Measurements from ENCODE around the gene MAD2L1.
A peak's percentile ranks its signal among the peaks of the same experiment; 100 is the strongest.

Gene MAD2L1

DNA sequence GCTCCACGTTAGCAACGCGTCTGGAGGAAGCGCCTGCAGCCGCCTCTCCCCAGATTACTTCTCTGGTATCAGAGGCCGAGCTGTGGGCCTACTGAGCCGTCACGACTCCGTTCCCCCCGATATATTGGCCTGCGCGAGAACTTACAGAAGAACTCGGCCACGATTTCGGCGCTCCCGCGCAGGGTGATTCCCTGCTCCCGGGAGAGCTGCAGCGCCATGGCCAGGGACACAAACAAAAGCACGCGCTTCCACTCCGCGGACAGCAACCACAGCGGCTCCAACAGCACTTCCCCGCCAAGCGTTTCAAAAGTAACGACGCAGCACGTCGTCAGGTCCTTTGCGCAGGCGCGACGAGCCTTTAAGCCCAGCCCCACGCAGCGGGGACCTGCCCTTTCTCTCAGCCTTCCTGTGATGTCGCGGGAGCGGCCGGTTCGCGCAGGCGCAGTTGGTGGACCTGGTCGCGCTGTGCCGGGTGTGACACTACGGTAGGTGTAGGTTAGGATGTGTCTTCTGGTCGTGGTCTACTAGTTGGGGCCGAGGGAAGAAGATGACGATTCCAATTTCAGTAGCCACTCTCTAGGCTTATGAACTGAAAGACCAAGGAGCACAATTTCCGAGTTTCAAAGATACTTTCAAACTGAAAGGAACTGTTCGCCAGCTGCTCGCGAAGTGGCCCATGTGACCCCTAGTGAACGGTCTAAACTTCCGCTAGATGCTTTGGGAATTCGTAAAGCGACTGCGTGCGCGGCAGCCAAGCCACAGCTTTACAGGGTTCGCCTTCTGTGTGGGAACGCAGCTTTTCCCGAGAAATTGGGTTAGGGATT lies at the start of gene MAD2L1:
Gene MAD2L1, minus strand, starts transcription at position 332 of the 824 bp plus-strand sequence. Its CDS starts 114 bp downstream, at position 218.
- TF ChIP-seq GATA3 (IDR thresholded peaks at IDR 0.05; ENCODE audit: low read depth, low read length) (no peak), GATA2 (IDR thresholded peaks at IDR 0.05; ENCODE audit: low read depth, low read length) (no peak)

DNA sequence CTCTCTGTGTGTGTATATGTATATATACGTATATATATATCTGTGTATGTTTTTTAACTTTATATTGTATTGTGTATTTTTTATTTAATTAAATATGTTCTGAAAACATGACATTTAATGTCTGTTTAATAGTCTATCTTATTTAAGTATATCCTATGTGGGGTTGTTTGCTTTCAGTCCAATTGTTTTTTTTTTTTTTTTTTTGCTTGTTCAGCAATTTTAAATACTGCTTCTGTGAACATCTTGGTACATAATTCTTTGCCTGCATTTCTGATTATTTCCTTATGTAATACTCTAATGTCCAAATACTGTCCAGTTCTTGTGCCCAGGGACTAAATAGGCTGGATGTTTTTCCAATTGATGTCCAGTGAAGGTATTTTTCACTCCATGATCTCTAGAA lies 45.1 kb upstream of the MAD2L1 start:
- TF ChIP-seq GATA3 (IDR thresholded peaks at IDR 0.05; ENCODE audit: low read depth, low read length) (no peak), GATA2 (IDR thresholded peaks at IDR 0.05; ENCODE audit: low read depth, low read length) (no peak)

DNA sequence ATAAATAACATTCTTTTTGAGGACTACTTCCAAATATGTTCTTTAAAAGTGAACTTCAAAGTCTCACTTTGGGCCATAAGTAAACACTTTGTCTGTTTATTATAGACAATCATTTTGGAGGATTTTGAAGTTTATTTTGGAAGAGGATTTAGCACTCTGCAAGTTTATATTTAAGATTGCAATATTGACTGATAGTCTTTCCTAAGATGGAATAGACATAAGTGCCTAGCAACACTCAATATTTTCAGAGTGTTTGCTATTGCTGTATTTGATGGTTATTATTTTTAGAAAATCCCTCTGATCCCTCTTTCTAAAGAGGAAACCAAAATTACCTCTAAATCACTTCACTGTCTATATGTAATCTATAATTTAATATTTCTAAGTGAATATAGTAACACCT lies 42.8 kb upstream of the MAD2L1 start:
- no peak for TF ChIP-seq GATA3 (IDR thresholded peaks at IDR 0.05; ENCODE audit: low read depth, low read length)
- TF ChIP-seq GATA2 (IDR thresholded peaks at IDR 0.05; ENCODE audit: low read depth, low read length), result no peak

DNA sequence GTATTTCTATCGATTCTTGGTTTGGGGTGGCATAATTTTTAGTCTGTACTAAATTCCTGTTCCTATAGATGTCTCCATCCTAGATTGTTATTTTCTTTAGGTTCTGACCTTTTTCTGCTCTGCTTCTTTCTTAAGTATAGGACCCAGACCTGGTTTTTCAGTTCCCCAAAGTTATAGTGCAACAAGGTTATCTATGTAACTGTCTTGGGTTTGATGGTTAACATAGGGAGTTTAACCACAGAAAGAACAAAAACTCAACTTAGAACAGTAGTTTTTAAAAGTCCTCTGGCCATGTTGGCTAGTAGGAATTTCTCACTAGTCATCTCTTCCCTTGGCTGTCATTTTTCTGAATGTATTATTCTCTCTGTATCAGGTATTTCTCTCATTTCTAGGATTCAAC lies 38.8 kb upstream of the MAD2L1 start:
- no peak for TF ChIP-seq GATA2 (IDR thresholded peaks at IDR 0.05; ENCODE audit: low read depth, low read length)
- TF ChIP-seq GATA3 (IDR thresholded peaks at IDR 0.05; ENCODE audit: low read depth, low read length), result no peak

DNA sequence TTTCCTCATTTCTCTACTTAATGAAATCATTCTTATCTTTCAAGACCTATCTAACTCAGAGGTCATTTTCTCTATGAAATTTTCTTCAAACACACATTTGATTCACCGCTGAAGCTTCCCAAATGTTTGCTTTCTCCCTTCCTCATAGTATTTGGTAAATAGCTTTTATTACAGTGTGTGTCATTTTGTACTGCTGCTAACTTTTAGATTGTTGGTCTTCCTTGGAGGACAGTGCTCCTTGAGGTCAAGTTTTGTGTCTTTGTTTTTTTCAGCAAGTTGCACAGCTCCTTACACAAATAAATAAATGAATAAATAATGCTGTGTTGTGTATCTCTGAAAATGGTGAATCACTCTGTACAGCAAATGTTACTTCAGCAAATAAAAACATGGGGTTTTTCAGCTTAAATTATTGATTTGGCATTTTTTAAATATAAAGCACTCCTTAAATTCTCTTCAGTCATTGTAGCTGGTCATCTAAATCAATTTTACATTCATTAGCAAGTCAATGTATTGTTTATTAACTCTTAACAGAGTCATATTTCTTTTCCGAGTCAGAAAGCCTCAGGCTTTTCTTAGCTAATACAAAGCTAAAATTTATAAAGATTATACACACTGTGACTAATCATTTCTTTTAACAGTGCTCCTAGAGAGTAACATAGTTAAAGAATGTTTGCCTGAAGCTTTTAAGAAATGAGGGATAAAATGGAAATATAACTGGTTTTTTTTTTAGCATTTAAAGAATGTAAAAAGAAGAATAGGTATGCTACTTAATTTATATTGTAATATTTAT lies 30.1 kb upstream of the MAD2L1 start:
- TF ChIP-seq GATA2 (IDR thresholded peaks at IDR 0.05; ENCODE audit: low read depth, low read length) (no peak), GATA3 (IDR thresholded peaks at IDR 0.05; ENCODE audit: low read depth, low read length) (no peak)

DNA sequence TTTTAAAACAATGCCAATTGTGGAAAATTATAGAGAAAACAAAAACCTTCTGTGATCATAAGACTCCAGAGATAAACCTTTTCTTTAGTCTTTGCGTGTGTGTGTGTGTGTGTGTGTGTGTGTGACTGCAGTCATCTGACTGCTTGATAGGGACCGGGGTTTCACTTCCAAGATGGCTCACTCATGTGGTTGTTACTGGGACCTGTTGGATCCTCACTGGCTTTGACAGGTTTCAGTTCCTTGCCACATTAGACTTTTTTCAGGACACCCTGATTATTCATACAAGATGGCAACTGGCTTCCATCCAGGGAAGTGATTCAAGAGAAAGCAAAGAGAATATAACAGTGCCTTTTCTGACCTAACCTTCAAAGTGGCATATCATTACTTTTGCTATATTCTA lies 21.9 kb upstream of the MAD2L1 start:
- TF ChIP-seq GATA2 (IDR thresholded peaks at IDR 0.05; ENCODE audit: low read depth, low read length), result no peak
- no peak for TF ChIP-seq GATA3 (IDR thresholded peaks at IDR 0.05; ENCODE audit: low read depth, low read length)

DNA sequence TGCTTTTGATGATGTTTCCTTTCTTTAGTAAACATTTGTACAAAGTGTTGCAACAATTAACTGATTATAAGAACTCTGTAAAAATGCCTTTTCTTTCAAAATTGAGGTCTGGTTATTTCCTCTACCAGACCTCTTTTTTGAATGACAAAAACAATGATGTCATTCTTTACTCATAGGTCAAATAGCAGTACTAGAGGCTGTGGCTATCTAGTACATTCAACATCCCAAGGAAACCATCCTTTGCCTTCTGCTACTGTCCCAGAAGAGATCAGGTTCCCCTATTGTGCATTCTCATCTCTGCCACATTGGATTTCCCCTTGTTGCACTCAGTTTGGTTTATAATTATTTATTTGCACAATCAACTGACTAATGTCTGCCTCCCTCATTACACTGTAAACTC lies 19.1 kb upstream of the MAD2L1 start:
- TF ChIP-seq GATA2 (IDR thresholded peaks at IDR 0.05; ENCODE audit: low read depth, low read length) (no peak), GATA3 (IDR thresholded peaks at IDR 0.05; ENCODE audit: low read depth, low read length) (no peak)

DNA sequence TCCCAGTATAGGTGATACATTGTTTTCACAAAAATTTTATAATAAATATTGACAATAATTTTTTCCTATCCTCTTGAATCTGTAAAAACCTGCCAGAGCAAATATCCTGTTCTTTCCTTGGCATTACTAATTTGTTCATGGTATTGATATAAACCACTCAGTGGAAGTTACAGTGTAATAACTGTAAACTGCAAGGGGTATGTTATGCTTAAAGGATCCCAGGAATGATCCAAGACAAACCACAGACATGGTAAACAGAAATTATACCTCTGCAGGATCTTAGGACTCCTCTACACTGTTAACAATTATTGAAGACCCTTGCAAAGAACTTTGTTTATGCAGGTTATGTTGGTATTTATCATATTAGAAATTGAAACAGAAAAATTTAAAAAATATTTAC lies 17.7 kb upstream of the MAD2L1 start:
- TF ChIP-seq GATA2 (IDR thresholded peaks at IDR 0.05; ENCODE audit: low read depth, low read length), result no peak

DNA sequence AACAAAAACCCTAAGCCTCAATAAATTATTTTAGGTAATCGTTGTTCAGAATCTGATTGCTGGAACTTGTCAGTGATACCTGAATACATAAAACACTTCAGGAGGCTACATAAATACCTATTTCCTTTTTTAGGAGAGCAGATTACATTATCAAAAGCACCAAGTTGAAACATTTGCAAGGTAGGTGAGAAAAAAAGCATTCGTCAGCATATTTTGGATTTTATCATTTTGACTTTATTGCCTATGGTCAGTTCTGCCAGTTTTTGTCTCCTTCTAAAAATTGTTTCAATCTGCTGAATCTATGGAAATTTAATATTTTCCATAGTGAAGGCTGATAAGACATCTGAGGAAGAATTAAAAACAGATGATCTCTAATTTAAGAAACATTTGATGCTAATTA lies 16.5 kb upstream of the MAD2L1 start:
- TF ChIP-seq GATA2 (IDR thresholded peaks at IDR 0.05; ENCODE audit: low read depth, low read length), result no peak
- no peak for TF ChIP-seq GATA3 (IDR thresholded peaks at IDR 0.05; ENCODE audit: low read depth, low read length)

DNA sequence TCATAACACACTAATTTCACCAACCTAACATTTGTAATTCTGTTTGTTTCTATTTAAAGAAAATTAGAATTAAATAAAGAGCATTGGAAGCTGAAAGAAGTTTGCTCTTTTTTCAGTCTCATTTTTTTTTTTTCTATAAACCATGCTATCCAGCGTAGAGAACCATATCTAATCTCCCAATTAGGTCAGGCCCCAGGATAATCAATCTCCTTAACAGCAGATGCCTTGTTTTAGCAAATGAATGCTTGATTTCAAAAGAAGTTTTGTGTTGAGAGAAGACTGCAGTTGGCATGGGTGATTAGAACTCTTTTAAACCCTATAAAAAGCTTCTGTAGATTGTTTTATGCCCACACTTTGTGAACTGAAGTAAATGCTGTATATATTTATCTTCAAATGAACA lies 15.6 kb upstream of the MAD2L1 start:
- TF ChIP-seq GATA2 (IDR thresholded peaks at IDR 0.05; ENCODE audit: low read depth, low read length) (no peak), GATA3 (IDR thresholded peaks at IDR 0.05; ENCODE audit: low read depth, low read length) (peak; percentile 36; the same call in 1 of the 2 replicates)

DNA sequence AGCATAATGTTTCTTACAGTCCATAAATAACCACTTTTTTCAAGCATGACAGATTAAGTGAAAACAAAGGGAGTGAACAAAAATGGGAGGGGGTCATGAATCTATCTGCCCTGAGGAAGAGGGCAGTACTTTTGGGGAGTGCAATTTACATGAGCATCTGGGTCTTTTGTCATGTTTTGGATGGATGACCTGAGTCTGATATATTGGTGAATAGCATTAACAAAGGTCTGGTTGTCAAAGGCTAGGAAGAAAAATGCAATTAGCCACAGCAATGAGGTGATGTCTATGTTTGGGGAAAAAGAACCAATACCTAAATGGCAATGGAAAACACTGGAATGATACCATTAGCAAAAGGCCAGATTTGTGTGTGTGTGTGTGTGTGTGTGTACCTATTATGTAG lies 15.1 kb upstream of the MAD2L1 start:
- TF ChIP-seq GATA2 (IDR thresholded peaks at IDR 0.05; ENCODE audit: low read depth, low read length) (no peak), GATA3 (IDR thresholded peaks at IDR 0.05; ENCODE audit: low read depth, low read length) (no peak)

DNA sequence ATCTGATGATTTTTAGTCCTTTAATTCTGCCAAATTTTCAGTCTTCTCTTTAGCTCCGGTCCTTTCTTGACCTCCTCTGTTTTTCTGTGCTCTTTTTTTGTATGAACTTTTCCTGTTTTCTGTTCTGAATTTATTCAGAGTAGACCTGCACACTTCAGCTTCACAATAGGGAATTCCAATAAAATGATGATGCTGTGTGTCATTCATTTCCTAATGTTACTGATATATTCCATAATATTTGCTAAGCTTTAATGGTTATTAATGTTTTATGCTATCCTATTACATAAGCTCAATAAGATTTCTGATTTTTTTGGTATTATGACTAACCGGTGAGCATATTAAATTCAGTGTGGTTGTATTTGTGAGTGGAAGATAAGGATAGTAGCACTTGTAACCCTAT lies 13.9 kb upstream of the MAD2L1 start:
- TF ChIP-seq GATA3 (IDR thresholded peaks at IDR 0.05; ENCODE audit: low read depth, low read length) (no peak), GATA2 (IDR thresholded peaks at IDR 0.05; ENCODE audit: low read depth, low read length) (no peak)

DNA sequence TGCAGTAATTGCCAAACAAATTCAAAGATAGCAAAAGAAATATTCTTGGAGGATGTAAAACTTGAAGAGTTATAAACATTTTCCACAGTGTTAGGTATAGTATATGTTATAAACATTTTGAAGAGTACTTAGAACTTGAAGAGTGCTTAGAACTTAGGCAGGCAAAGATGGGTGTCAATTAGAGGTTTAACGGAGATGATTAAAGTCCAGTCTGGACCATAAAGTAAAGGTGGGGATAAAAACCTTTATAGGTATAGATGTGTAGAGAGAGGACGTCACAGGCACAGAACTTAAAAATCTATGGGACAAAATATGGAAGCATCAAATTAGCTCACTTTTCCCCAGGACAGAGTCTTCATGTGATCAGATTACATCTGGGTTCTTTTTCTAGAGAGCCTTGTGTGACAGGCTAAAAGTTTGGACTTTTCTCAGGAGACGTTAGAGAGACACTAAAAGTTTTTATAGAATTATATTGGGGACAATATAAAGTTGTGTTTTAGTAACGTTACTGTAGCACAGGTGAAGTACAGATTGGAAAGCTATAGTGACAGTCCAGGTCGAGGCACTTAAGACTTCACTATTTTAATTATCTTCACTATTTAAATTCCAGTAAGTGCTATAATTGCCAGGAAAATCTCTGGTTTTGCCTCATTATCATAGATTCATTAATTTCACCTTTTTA lies 13.3 kb upstream of the MAD2L1 start:
- TF ChIP-seq GATA2 (IDR thresholded peaks at IDR 0.05; ENCODE audit: low read depth, low read length) (no peak), GATA3 (IDR thresholded peaks at IDR 0.05; ENCODE audit: low read depth, low read length) (no peak)

DNA sequence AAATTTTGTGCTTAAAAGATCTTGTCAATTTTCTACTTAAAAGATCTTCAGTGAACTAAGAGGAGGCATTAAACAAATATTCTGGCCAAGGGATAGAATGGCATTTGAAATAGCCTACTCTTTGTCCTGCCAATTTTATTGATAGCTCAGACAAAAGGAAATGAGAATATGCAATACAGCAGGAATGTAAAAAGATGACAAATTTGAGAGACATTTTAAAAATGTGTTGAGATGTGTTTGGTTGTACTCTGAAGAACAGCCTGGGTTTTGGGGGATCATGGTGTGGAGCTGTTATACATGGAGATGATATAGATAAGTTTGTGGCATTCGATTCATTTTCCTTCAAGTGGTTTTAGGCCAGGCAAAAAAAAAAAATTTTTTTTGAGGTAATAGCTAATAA lies 11.6 kb upstream of the MAD2L1 start:
- TF ChIP-seq GATA3 (IDR thresholded peaks at IDR 0.05; ENCODE audit: low read depth, low read length), result no peak
- no peak for TF ChIP-seq GATA2 (IDR thresholded peaks at IDR 0.05; ENCODE audit: low read depth, low read length)
